ENCODE measurements around the gene EEPD1.

DNA sequence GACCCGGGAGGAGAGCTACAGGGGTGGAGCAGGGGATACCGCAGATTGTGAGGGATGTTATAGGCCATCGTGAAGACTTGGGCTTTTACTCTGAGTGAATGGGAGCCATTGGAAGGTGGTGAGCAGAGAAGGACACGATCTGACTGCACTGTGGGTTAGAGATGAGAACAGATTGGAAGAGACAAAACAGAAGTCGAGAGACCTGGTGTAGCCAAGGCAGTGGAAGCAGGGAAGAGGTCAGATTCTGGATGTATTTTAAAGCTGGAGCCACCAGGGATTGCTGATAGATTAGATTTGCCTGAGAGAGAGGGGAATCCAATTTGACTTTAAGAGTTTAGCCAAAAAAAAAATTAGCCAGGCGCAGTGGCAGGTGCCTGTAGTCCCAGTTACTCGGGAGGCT lies 21.6 kb upstream of the EEPD1 start:
- TF ChIP-seq ETV6 (CRISPR knock-in tag; IDR thresholded peaks at IDR 0.05) (no peak), SMAD4 (CRISPR knock-in tag; IDR thresholded peaks at IDR 0.05) (no peak), RELA (CRISPR knock-in tag; IDR thresholded peaks at IDR 0.05; ENCODE audit: borderline replicate concordance) (no peak), NFYB (CRISPR knock-in tag; conservative IDR thresholded peaks at IDR 0.05; ENCODE audit: low read depth) (no peak), PRRX2 (CRISPR knock-in tag; IDR thresholded peaks at IDR 0.05) (no peak), ZNF423 (CRISPR knock-in tag; IDR thresholded peaks at IDR 0.05) (no peak), ELF4 (CRISPR knock-in tag; IDR thresholded peaks at IDR 0.05; ENCODE audit: low read depth) (no peak), ZNF138 (CRISPR knock-in tag; conservative IDR thresholded peaks at IDR 0.05) (no peak)
- TF ChIP-seq, protein P1, sequence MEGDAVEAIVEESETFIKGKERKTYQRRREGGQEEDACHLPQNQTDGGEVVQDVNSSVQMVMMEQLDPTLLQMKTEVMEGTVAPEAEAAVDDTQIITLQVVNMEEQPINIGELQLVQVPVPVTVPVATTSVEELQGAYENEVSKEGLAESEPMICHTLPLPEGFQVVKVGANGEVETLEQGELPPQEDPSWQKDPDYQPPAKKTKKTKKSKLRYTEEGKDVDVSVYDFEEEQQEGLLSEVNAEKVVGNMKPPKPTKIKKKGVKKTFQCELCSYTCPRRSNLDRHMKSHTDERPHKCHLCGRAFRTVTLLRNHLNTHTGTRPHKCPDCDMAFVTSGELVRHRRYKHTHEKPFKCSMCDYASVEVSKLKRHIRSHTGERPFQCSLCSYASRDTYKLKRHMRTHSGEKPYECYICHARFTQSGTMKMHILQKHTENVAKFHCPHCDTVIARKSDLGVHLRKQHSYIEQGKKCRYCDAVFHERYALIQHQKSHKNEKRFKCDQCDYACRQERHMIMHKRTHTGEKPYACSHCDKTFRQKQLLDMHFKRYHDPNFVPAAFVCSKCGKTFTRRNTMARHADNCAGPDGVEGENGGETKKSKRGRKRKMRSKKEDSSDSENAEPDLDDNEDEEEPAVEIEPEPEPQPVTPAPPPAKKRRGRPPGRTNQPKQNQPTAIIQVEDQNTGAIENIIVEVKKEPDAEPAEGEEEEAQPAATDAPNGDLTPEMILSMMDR (IDR thresholded peaks at IDR 0.05), result no peak
- TF ChIP-seq, protein P2, sequence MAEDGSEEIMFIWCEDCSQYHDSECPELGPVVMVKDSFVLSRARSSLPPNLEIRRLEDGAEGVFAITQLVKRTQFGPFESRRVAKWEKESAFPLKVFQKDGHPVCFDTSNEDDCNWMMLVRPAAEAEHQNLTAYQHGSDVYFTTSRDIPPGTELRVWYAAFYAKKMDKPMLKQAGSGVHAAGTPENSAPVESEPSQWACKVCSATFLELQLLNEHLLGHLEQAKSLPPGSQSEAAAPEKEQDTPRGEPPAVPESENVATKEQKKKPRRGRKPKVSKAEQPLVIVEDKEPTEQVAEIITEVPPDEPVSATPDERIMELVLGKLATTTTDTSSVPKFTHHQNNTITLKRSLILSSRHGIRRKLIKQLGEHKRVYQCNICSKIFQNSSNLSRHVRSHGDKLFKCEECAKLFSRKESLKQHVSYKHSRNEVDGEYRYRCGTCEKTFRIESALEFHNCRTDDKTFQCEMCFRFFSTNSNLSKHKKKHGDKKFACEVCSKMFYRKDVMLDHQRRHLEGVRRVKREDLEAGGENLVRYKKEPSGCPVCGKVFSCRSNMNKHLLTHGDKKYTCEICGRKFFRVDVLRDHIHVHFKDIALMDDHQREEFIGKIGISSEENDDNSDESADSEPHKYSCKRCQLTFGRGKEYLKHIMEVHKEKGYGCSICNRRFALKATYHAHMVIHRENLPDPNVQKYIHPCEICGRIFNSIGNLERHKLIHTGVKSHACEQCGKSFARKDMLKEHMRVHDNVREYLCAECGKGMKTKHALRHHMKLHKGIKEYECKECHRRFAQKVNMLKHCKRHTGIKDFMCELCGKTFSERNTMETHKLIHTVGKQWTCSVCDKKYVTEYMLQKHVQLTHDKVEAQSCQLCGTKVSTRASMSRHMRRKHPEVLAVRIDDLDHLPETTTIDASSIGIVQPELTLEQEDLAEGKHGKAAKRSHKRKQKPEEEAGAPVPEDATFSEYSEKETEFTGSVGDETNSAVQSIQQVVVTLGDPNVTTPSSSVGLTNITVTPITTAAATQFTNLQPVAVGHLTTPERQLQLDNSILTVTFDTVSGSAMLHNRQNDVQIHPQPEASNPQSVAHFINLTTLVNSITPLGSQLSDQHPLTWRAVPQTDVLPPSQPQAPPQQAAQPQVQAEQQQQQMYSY (CRISPR knock-in tag; IDR thresholded peaks at IDR 0.05), result no peak
- TF ChIP-seq, protein P3, sequence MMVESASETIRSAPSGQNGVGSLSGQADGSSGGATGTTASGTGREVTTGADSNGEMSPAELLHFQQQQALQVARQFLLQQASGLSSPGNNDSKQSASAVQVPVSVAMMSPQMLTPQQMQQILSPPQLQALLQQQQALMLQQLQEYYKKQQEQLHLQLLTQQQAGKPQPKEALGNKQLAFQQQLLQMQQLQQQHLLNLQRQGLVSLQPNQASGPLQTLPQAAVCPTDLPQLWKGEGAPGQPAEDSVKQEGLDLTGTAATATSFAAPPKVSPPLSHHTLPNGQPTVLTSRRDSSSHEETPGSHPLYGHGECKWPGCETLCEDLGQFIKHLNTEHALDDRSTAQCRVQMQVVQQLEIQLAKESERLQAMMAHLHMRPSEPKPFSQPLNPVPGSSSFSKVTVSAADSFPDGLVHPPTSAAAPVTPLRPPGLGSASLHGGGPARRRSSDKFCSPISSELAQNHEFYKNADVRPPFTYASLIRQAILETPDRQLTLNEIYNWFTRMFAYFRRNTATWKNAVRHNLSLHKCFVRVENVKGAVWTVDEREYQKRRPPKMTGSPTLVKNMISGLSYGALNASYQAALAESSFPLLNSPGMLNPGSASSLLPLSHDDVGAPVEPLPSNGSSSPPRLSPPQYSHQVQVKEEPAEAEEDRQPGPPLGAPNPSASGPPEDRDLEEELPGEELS (CRISPR knock-in tag; IDR thresholded peaks at IDR 0.05), result no peak
- TF ChIP-seq, protein P4, sequence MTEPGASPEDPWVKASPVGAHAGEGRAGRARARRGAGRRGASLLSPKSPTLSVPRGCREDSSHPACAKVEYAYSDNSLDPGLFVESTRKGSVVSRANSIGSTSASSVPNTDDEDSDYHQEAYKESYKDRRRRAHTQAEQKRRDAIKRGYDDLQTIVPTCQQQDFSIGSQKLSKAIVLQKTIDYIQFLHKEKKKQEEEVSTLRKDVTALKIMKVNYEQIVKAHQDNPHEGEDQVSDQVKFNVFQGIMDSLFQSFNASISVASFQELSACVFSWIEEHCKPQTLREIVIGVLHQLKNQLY (CRISPR knock-in tag; IDR thresholded peaks at IDR 0.05), result no peak
- TF ChIP-seq, protein P5, sequence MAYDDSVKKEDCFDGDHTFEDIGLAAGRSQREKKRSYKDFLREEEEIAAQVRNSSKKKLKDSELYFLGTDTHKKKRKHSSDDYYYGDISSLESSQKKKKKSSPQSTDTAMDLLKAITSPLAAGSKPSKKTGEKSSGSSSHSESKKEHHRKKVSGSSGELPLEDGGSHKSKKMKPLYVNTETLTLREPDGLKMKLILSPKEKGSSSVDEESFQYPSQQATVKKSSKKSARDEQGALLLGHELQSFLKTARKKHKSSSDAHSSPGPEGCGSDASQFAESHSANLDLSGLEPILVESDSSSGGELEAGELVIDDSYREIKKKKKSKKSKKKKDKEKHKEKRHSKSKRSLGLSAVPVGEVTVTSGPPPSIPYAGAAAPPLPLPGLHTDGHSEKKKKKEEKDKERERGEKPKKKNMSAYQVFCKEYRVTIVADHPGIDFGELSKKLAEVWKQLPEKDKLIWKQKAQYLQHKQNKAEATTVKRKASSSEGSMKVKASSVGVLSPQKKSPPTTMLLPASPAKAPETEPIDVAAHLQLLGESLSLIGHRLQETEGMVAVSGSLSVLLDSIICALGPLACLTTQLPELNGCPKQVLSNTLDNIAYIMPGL (CRISPR knock-in tag; IDR thresholded peaks at IDR 0.05), result no peak
